ENCODE measurements around the gene VEPH1.

DNA sequence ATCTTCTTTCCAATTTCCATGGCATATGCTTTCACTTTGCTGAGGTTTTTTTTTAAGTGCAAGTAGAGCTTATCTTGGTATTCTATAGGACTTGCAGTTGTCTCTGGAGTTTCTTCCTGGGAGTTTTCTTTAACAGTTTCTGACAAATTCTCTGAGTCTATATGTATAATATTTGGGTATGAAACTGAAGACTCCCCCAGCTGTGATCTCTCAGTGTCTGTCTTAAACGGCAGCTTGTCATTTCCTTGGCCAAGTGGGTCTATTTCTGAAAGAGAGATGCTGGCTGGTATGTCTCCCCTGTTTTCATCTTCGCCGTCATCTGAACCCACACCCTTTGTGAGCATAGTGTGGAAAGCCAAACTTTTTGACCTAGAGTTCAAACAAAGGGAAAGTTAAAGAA is 139.8 kb downstream of the VEPH1 start:
- no peak for TF ChIP-seq RFX5 (IDR thresholded peaks at IDR 0.05; ENCODE audit: low read length)
- no peak for TF ChIP-seq RCOR1 (IDR thresholded peaks at IDR 0.05; ENCODE audit: low read length)
- peak; percentile 99 for TF ChIP-seq TCF12 (IDR thresholded peaks at IDR 0.05)
- peak; percentile 84; the same call in 1 of the 2 replicates for TF ChIP-seq SIN3A (IDR thresholded peaks at IDR 0.05; ENCODE audit: borderline replicate concordance, low read depth, low read length)
- TF ChIP-seq JUND (IDR thresholded peaks at IDR 0.05) = peak; percentile 68
- TF ChIP-seq, protein P1, sequence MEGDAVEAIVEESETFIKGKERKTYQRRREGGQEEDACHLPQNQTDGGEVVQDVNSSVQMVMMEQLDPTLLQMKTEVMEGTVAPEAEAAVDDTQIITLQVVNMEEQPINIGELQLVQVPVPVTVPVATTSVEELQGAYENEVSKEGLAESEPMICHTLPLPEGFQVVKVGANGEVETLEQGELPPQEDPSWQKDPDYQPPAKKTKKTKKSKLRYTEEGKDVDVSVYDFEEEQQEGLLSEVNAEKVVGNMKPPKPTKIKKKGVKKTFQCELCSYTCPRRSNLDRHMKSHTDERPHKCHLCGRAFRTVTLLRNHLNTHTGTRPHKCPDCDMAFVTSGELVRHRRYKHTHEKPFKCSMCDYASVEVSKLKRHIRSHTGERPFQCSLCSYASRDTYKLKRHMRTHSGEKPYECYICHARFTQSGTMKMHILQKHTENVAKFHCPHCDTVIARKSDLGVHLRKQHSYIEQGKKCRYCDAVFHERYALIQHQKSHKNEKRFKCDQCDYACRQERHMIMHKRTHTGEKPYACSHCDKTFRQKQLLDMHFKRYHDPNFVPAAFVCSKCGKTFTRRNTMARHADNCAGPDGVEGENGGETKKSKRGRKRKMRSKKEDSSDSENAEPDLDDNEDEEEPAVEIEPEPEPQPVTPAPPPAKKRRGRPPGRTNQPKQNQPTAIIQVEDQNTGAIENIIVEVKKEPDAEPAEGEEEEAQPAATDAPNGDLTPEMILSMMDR (IDR thresholded peaks at IDR 0.05) = no peak
- TF ChIP-seq, protein P2, sequence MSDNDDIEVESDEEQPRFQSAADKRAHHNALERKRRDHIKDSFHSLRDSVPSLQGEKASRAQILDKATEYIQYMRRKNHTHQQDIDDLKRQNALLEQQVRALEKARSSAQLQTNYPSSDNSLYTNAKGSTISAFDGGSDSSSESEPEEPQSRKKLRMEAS (IDR thresholded peaks at IDR 0.05; ENCODE audit: low read depth) = no peak
- no peak for TF ChIP-seq NRF1 (IDR thresholded peaks at IDR 0.05; ENCODE audit: low read depth, low read length)
- TF ChIP-seq YY1 (IDR thresholded peaks at IDR 0.05; ENCODE audit: low read depth) = no peak
- peak; percentile 73 to 95 for TF ChIP-seq EP300 (IDR thresholded peaks at IDR 0.05; ENCODE audit: borderline replicate concordance in 1 of 2, low read depth in 1 of 2, low read length in 1 of 2)
- TF ChIP-seq POLR2AphosphoS5 (IDR thresholded peaks at IDR 0.05; ENCODE audit: low read depth, low read length) = peak; percentile 79
- TF ChIP-seq, protein P3, sequence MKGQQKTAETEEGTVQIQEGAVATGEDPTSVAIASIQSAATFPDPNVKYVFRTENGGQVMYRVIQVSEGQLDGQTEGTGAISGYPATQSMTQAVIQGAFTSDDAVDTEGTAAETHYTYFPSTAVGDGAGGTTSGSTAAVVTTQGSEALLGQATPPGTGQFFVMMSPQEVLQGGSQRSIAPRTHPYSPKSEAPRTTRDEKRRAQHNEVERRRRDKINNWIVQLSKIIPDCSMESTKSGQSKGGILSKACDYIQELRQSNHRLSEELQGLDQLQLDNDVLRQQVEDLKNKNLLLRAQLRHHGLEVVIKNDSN (IDR thresholded peaks at IDR 0.05; ENCODE audit: borderline replicate concordance, low read depth) = no peak
- TF ChIP-seq, protein P4, sequence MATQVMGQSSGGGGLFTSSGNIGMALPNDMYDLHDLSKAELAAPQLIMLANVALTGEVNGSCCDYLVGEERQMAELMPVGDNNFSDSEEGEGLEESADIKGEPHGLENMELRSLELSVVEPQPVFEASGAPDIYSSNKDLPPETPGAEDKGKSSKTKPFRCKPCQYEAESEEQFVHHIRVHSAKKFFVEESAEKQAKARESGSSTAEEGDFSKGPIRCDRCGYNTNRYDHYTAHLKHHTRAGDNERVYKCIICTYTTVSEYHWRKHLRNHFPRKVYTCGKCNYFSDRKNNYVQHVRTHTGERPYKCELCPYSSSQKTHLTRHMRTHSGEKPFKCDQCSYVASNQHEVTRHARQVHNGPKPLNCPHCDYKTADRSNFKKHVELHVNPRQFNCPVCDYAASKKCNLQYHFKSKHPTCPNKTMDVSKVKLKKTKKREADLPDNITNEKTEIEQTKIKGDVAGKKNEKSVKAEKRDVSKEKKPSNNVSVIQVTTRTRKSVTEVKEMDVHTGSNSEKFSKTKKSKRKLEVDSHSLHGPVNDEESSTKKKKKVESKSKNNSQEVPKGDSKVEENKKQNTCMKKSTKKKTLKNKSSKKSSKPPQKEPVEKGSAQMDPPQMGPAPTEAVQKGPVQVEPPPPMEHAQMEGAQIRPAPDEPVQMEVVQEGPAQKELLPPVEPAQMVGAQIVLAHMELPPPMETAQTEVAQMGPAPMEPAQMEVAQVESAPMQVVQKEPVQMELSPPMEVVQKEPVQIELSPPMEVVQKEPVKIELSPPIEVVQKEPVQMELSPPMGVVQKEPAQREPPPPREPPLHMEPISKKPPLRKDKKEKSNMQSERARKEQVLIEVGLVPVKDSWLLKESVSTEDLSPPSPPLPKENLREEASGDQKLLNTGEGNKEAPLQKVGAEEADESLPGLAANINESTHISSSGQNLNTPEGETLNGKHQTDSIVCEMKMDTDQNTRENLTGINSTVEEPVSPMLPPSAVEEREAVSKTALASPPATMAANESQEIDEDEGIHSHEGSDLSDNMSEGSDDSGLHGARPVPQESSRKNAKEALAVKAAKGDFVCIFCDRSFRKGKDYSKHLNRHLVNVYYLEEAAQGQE (IDR thresholded peaks at IDR 0.05; ENCODE audit: low read depth, low read length) = no peak
- TF ChIP-seq EZH2phosphoT487 (IDR thresholded peaks at IDR 0.05; ENCODE audit: borderline replicate concordance, low read depth) = no peak

Measured in SK-N-SH (cell line).